ENCODE results near the gene CCK. TPM values are rescaled to one million over a fixed set of nuclear protein-coding genes. Genes with fewer than 3 reads are reported as not detected.
A peak's percentile ranks its signal among the peaks of the same experiment; 100 is the strongest.

The CCK gene
- total and polyA plus RNA-seq, 5 experiments from 2014 or later: not detected

DNA sequence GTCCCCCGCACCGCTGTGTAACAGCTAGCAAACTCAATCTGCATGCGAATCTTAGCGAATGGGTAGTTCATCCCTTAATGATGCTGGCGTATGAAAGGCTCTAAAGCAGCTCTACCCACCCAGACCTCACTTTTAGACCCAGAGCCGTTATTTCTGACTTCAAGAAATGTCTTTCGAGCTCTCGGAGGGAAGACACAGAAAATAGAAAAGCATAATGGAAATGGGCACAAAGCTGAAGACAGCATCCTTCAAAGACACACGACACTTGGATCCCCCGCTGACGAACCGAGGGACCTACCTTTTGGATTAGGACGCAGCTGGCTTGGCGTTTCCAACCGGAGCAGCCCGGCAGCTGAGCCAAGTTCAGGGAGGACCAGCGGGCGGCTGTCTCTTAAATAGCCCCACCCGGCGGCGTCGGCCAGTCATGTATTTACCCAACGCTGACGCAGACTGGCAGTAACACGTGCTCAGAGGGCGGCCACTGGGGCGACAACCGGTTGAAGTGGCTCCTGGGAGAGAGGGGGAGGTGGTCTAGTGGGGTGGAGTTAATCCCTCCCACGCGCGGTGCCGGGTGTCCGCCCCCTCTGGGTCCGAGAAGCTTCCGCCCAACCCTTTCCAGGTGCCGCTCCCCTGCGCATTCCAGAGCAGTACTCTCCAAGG is 1.5 kb downstream of the CCK start:
- peak; percentile 64 to 80 for ATAC-seq
- H3K4me1 Mint-ChIP-seq: peaks cover 13 to 23% (median 20%) of the 10 kb centered on the region in 4 donors
- peak overlapping the region; percentile 41 to 84 (median 64) for H3K4me3 Mint-ChIP-seq
- H3K9me3 Mint-ChIP-seq: peaks cover 0 to 2% (median 0%) of the 10 kb centered on the region in 9 donors
- peaks cover 22 to 97% (median 62%) of the 10 kb centered on the region in 5 donors for H3K27me3 Mint-ChIP-seq
- peak overlapping the region in 1 of 10 donors; percentile 75 for H3K27ac Mint-ChIP-seq
- DNase-seq: peak in 5 of 10 donors; percentile 2 to 68 (median 28)
- POLR2A ChIA-PET: interaction anchor here (1.1 kb wide), 1 partner anchor 124 kb away, joined by 3 read pairs; no protein-coding TSS in a partner anchor
- peaks cover 0 to 2% (median 0%) of the 10 kb centered on the region in 3 donors for H3K36me3 Mint-ChIP-seq

DNA sequence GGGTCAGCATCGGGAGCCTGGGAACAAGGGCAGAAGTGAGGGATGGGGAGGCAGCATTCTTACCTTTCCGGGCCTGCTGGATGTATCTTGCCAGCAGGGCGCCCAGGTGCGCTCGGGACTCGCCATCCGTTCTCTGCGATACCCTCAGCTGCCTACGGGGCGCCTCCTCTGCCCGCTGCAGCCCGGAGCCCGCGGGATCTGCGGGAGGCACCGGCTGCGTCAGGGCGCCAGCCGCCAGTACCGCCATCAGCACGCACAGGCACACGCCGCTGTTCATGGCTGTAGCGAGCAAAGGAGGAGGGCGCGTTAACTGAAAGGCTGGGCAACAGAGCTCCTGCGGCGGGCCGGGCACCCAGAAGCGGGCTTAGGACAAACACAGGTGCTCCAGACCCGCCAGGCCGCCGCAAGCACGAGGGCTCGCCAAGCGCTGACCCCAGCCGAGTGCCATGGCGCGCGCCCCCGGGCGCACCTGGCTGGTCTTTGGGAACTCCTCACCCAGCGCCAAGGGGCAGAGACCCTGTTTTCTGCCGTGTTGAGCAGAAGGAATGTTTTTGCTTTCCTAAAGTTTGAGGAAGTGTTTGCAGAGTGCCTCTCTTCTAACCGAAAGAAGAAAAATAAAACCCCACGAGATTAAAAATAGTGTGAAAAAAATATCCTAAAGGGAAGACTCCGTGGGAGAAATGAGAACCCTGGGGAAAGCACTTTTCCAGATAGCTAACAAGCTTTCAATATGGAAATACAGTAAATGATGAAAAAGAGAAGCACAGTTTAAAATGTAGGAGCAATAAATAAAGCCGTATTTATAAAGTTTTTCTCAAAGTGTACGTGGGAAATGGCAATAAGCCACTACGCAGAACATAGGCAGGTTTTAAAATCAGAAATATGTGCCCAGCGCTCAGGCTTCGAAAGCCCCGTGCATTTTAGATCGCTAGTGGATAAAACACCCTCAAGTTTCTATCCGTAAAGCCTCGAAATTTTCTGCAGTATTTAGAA is 2.3 kb downstream of the CCK start:
- H3K4me1 Mint-ChIP-seq: peaks cover 13 to 23% (median 19%) of the 10 kb centered on the region in 4 donors
- H3K36me3 Mint-ChIP-seq: peaks cover 0 to 2% (median 0%) of the 10 kb centered on the region in 3 donors
- POLR2A ChIA-PET: interaction anchor here (0.6 kb wide), 1 partner anchor 199 kb away, joined by 3 read pairs; no protein-coding TSS in a partner anchor
- peaks cover 0 to 2% (median 0%) of the 10 kb centered on the region in 9 donors for H3K9me3 Mint-ChIP-seq
- peak overlapping the region in 1 of 10 donors; percentile 9 for H3K27ac Mint-ChIP-seq
- DNase-seq (peak in 3 of 10 donors; percentile 2 to 35 (median 35)), ATAC-seq (peak; percentile 81 to 89)
- H3K27me3 Mint-ChIP-seq: peaks cover 22 to 96% (median 63%) of the 10 kb centered on the region in 5 donors
- peak overlapping the region in 8 of 10 donors; percentile 38 to 76 (median 69) for H3K4me3 Mint-ChIP-seq

DNA sequence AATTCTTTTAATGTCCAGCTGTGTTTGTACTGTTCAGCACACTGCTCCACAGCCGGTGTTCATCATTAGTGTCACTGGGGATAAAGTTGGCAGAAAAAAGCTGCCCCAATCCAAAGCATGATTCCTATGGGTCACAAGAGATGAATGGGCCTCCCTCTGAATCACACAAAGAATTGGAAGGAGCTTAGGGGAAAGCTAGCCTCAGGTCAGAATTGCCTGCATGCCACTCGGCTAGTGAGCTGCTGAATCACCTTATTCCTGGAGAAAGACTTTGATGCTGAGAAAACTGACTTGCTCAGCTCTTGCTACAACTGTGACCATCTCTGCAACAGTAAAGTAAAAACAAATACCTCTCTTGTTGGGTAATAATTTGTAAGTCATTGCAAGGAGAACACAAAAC is 3.5 kb downstream of the CCK start:
- Mint-ChIP-seq H3K4me3 (no peak overlapping the region), H3K27ac (no peak overlapping the region), H3K36me3 (peaks cover 0 to 2% (median 0%) of the 10 kb centered on the region in 3 donors), H3K27me3 (peaks cover 23 to 95% (median 59%) of the 10 kb centered on the region in 5 donors), H3K4me1 (peaks cover 13 to 23% (median 19%) of the 10 kb centered on the region in 4 donors), H3K9me3 (peaks cover 0 to 2% (median 0%) of the 10 kb centered on the region in 9 donors)
- no peak for ATAC-seq
- POLR2A ChIA-PET: no interaction called here
- DNase-seq: no peak

DNA sequence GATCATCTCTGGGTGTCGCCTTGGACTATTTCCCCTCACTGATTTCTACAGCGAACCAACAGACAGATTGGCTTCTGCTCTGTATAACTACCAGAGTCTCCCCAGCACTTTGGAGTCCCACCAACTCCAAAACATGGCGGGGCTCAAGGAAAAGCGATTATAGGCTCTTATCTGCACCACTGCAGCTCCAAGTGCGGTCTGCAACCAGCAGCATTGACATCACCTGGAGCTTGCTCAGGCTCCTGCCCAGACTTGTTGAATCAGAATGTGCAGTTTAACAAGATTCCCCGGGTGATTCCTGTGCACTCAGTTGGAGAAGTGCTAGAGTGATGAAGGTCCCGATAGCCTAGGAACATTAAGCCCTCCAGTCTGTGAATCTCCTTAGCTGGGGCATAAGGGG is 9.0 kb downstream of the CCK start:
- Mint-ChIP-seq H3K36me3 (no peaks in the 10 kb centered on the region), H3K4me3 (no peak overlapping the region), H3K27me3 (peaks cover 8 to 42% (median 22%) of the 10 kb centered on the region in 5 donors), H3K9me3 (no peaks in the 10 kb centered on the region), H3K27ac (no peak overlapping the region), H3K4me1 (peaks cover 0 to 17% (median 5%) of the 10 kb centered on the region in 4 donors)
- POLR2A ChIA-PET: no interaction called here
- DNase-seq: no peak
- no peak for ATAC-seq

DNA sequence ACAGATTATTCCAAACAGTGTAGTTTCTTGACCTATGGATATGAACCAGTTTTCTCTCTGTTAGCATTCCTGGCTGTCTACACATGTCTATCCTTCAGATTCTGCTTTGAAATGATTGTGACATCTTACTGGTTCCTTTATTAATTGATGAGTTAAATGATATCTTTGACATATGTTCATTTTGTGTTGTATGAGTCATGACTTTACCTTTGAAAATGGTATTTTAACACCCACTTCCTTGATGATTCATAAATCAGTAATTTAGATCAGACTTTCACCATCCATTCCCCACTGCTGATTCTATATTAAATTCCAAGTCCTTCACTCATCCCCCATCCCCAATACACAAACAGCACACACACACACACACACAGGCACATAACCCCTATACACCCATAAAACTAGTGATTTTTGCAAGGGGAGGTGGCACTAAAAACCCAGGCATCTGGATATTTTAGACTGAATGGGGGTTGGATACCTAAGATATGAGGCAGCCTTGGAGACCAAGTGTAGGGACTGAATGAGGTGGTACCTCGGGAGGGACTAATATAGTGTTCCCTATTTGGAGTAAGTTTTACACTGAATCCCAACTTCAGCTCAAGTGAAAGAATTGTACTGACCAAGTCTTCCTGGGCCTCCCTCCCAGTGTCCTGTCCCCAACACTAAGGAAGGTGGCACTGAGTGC is 9.7 kb downstream of the CCK start:
- Mint-ChIP-seq H3K27me3 (peaks cover 8 to 36% (median 19%) of the 10 kb centered on the region in 5 donors), H3K4me1 (peaks cover 0 to 17% (median 5%) of the 10 kb centered on the region in 4 donors), H3K4me3 (no peak overlapping the region), H3K9me3 (no peaks in the 10 kb centered on the region), H3K27ac (peak overlapping the region in 1 of 10 donors; percentile 6), H3K36me3 (no peaks in the 10 kb centered on the region)
- DNase-seq: no peak
- no peak for ATAC-seq
- POLR2A ChIA-PET: interaction anchor here (0.6 kb wide), 1 partner anchor 675 kb away, joined by 7 read pairs; no protein-coding TSS in a partner anchor

DNA sequence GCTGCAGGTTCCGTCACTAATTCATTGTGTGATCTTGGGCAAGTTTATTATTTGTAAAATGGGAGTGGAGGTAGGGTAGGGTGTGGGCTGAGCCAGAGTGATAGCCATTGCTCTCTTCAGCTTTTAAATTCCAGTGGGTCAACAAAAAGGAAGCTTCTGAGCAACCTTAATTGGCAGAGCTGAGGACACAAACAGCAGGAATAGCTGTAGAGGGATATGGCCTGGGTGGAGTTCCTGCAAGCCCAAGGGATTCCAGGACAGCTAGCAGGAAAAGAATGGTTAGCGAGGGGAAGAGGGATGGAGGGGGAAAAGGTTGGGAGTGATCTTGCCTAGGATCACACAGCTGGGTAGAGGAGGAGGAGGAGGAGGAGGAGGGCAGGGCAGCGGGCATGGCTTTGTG is 11.4 kb downstream of the CCK start:
- Mint-ChIP-seq H3K36me3 (no peaks in the 10 kb centered on the region), H3K9me3 (no peaks in the 10 kb centered on the region), H3K4me1 (peaks cover 0 to 17% (median 5%) of the 10 kb centered on the region in 4 donors), H3K27ac (no peak overlapping the region), H3K4me3 (no peak overlapping the region), H3K27me3 (peaks cover 4 to 19% (median 12%) of the 10 kb centered on the region in 5 donors)
- no peak for ATAC-seq
- DNase-seq: no peak
- POLR2A ChIA-PET: interaction anchor here (0.5 to 0.8 kb wide), 2 partner anchors 183 to 1779 kb away, joined by 3 to 4 read pairs; no protein-coding TSS in a partner anchor

DNA sequence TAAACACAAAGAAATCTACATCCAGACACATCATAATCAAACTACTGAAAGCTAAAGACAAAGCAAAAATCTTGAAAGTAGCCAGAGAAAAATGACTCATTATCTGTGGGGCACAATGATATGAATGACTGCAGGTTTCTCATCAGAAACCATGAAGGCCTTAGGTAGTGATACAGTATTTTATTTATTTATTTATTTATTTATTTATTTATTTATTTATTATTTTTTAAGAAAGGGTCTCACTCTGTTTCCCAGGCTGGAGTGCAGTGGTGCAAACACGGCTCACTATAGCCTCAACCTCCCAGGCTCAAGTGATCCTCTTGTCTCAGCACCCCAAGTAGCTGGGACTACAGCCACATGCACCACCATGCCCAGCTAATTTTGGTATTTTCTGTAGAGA is 15.2 kb downstream of the CCK start:
- ATAC-seq (no peak), DNase-seq (no peak)
- Mint-ChIP-seq H3K4me3 (no peak overlapping the region), H3K4me1 (peaks cover 10 to 20% (median 10%) of the 10 kb centered on the region in 4 donors), H3K27me3 (peaks cover 0 to 6% (median 0%) of the 10 kb centered on the region in 5 donors), H3K36me3 (no peaks in the 10 kb centered on the region), H3K27ac (no peak overlapping the region), H3K9me3 (no peaks in the 10 kb centered on the region)
- POLR2A ChIA-PET: no interaction called here

DNA sequence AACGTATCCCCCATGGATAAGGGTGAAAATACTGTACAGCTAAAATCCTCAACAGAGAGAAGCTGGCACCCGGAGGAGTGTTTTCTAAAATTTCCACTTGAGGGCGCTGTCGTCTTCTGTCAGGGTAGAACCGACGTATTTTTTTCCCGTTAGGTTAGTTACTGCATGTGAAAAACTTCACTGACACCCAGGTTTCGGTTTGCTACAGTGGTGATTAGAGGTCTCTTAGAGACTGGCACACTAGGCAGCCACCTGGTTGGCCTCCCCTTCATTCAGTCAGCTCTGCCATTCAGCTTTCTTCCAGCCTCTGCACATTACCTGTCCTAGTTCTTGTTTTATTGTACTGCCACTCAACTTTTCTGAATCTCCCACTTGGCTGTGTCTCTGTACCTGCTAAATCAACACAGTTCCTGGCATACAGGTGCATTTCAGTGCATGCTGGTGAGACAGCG is 18.4 kb downstream of the CCK start:
- H3K27ac Mint-ChIP-seq: peak overlapping the region in 6 of 10 donors; percentile 37 to 71 (median 60)
- ATAC-seq: peak; percentile 92 to 95
- no peaks in the 10 kb centered on the region for H3K36me3 Mint-ChIP-seq

DNA sequence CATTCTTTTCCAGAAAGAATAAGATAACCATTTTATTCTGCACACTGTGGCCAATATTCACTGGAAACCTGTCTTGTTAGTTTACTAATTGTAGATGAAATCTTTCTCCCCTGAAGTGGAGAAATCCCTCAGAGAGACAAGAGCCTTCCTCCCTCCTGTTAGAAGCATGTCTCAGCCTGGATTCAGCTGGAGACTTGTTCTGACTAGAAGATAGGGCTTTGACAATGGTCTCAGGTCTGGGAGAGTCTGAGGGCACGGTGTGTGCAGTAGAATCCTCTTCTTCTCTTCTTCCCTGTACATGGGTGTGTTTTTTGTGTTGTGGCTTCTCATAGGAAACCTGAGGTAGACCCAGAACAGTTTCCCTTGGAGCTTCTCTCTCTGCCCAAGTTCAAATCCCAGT is 19.9 kb downstream of the CCK start:
- no peak overlapping the region for H3K27ac Mint-ChIP-seq
- POLR2A ChIA-PET: interaction anchor here (0.6 kb wide), 1 partner anchor 292 kb away, joined by 3 read pairs; no protein-coding TSS in a partner anchor
- ATAC-seq: no peak

More for the DNA sequence above, 18.4 kb downstream of the CCK start:
- peak overlapping the region in 8 of 10 donors; percentile 1 to 64 (median 36) for H3K4me3 Mint-ChIP-seq
- H3K4me1 Mint-ChIP-seq: peaks cover 5 to 10% (median 10%) of the 10 kb centered on the region in 4 donors
- POLR2A ChIA-PET: interaction anchor here (0.7 to 1.2 kb wide), 6 partner anchors 42 to 196 kb away, joined by 3 to 7 read pairs (median 4); no protein-coding TSS in a partner anchor
- peaks cover 0 to 12% (median 2%) of the 10 kb centered on the region in 5 donors for H3K27me3 Mint-ChIP-seq
- no peaks in the 10 kb centered on the region for H3K9me3 Mint-ChIP-seq
- DNase-seq: peak; percentile 34 to 83 (median 72)

DNA sequence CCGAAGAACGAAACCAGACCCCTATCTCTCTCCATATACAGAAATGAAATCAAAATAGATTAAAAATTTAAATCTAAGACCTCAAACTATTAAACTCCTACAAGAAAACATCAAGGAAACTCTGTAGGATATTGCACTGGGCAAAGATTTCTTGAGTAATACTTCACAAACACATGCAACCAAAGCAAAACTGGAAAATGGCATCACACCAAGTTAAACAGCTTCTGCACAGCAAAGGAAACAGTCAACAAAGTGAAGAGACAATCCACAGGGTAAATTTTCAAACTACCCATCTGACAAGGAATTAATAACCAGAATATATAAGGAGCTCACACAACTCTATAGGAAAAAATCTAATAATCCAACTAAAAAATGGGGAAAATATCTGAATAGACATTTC is 29.4 kb downstream of the CCK start:
- Mint-ChIP-seq H3K36me3 (peaks cover 0 to 12% (median 6%) of the 10 kb centered on the region in 3 donors), H3K9me3 (peaks cover 0 to 14% (median 6%) of the 10 kb centered on the region in 9 donors), H3K27me3 (peaks cover 18 to 40% (median 26%) of the 10 kb centered on the region in 5 donors), H3K4me1 (no peaks in the 10 kb centered on the region), H3K27ac (no peak overlapping the region), H3K4me3 (no peak overlapping the region)
- no peak for DNase-seq
- POLR2A ChIA-PET: no interaction called here
- no peak for ATAC-seq

More for the DNA sequence above, 19.9 kb downstream of the CCK start:
- DNase-seq: no peak
- no peaks in the 10 kb centered on the region for H3K9me3 Mint-ChIP-seq
- H3K4me1 Mint-ChIP-seq: peaks cover 5 to 10% (median 10%) of the 10 kb centered on the region in 4 donors
- H3K36me3 Mint-ChIP-seq: no peaks in the 10 kb centered on the region
- H3K4me3 Mint-ChIP-seq: no peak overlapping the region
- H3K27me3 Mint-ChIP-seq: peaks cover 0 to 12% (median 2%) of the 10 kb centered on the region in 5 donors

DNA sequence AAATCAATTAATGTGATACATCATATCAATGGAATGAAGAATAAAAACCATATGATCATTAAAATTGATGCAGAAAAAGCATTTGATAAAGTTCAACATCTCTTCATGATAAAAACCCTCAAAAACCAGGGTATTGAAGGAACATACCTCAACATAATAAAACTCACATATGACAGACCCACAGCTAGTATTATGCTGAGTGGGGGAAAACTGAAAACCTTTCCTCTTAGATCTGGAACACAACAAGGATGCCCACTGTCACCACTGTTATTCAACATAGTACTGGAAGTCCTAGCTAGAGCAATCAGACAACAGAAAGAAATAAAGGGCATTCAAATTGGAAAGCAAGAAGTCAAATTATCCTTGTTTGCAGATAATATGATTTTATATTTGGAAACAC is 30.5 kb downstream of the CCK start:
- Mint-ChIP-seq H3K4me3 (no peak overlapping the region), H3K9me3 (peaks cover 0 to 14% (median 6%) of the 10 kb centered on the region in 9 donors), H3K36me3 (peaks cover 0 to 12% (median 6%) of the 10 kb centered on the region in 3 donors), H3K27ac (no peak overlapping the region), H3K27me3 (peaks cover 18 to 40% (median 26%) of the 10 kb centered on the region in 5 donors), H3K4me1 (no peaks in the 10 kb centered on the region)
- DNase-seq (no peak), ATAC-seq (no peak)
- POLR2A ChIA-PET: no interaction called here

All from naive thymus-derived CD8-positive, alpha-beta T cell (primary cell).